HG03520 (cell line): ENCODE results near the gene TMEM143.
"Not testable (repeated sequence)": the region's sequence is repeated elsewhere in the genome, so short reads cannot be mapped to it uniquely, and the experiment has no call there.

Experiments used
- ATAC-seq: cut with Tn5 transposase; IDR thresholded peaks from one replicate; pipeline ENCODE4 v1.9.1; 2021; ENCODE audit warnings: mild to moderate bottlenecking, moderate library complexity; ENCODE audit not compliant: unreplicated experiment

Gene TMEM143

DNA sequence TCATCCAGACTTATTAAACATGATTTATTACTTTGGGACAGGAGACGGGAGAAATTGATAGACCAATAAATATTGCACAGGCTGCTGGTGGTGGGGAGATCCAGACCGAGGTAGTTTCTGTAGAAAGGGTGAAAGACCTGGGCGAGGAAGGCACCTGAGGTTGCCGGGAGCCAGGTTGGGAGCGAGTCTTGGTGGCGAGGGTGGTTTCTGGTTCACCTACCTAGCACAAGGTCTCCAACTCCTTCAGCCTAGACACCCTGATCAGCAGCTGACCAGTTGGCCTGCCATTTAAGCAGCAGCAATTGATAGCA is 31.4 kb downstream of the TMEM143 start:
- ATAC-seq, result no peak

DNA sequence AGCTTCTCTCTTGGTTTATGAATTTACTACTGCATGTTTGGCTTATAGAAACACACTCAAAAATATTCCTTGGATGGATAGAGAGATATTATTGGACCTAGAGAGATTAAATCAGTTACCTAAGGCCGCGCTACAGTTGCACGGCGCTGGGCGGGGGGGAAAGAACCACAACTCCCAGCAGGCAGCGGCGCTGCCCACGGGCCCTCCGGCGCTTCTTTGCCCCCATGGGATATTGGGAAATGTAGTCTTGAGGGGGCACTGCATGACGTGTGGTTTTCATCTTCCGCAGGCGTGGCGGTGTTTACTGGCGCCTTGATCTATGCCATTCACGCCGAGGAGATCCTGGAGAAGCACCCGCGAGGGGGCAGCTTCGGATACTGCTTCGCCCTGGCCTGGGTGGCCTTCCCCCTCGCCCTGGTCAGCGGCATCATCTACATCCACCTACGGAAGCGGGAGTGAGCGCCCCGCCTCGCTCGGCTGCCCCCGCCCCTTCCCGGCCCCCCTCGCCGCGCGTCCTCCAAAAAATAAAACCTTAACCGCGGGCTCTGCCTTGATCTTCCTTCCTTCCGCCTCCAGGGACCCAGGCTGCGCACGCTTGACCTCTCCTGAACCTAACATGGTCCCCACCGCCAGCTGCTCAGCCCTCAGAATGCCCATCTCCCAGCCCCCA is 33.6 kb downstream of the TMEM143 start:
- ATAC-seq, result no peak

DNA sequence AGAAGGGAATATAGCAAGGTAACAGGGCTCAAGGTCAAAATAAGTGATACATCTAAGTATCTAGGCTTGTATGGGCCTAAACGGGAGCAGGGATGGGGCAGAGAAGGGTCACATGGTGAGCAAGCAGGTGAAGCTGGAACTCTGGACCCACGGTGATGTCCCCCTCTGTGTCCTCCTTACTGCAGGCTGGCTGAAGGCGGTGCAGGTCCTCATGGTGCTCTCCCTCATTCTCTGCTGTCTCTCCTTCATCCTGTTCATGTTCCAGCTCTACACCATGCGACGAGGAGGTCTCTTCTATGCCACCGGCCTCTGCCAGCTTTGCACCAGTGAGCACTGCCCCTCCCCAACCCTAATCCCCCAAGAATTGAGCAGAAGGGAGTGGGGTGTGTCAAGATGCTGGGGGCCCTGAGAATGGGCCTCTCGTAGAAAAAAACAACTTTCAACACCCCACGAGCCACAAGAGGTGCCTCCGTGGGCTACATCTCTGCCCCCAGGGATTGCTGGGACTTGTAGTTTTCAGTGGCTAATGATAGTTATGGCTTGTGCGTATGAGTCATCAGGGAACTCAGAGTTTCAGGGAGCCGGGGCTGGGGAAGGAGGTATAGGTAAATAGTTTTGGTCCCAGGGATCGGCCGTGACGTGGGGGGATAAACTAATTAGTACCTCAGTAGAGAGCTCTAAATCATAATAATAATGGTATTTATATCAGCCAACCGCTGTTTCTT is 34.4 kb downstream of the TMEM143 start:
- ATAC-seq, result no peak

DNA sequence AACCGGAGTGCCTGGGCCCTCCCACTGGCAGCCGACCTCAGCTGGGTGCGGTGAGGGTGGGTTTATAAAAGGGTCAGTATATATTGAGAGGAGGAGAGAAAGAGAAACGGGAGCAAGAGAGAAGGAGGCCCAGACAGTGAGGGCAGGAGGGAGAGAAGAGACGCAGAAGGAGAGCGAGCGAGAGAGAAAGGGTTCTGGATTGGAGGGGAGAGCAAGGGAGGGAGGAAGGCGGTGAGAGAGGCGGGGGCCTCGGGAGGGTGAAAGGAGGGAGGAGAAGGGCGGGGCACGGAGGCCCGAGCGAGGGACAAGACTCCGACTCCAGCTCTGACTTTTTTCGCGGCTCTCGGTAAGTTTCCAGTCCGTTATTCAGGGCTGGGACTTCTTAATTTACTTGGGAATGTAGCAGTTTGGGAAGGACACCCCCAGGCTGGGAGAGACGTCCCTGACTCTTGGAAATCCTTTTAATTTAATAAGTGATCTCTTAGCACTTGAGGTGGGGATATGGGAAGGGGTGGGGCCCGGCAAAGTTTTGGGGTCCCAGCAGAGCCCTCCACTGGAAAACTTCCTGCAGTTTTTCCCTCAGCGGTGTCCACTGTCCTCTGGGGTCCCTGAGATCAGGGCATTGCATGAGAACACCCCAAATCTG is 38.4 kb downstream of the TMEM143 start, which contains the start of gene EMP3:
EMP3 (plus strand) TSS at position 288 of the 646 bp plus-strand sequence. CDS start 1,293 bp downstream, outside the sequence.
- no peak for ATAC-seq

DNA sequence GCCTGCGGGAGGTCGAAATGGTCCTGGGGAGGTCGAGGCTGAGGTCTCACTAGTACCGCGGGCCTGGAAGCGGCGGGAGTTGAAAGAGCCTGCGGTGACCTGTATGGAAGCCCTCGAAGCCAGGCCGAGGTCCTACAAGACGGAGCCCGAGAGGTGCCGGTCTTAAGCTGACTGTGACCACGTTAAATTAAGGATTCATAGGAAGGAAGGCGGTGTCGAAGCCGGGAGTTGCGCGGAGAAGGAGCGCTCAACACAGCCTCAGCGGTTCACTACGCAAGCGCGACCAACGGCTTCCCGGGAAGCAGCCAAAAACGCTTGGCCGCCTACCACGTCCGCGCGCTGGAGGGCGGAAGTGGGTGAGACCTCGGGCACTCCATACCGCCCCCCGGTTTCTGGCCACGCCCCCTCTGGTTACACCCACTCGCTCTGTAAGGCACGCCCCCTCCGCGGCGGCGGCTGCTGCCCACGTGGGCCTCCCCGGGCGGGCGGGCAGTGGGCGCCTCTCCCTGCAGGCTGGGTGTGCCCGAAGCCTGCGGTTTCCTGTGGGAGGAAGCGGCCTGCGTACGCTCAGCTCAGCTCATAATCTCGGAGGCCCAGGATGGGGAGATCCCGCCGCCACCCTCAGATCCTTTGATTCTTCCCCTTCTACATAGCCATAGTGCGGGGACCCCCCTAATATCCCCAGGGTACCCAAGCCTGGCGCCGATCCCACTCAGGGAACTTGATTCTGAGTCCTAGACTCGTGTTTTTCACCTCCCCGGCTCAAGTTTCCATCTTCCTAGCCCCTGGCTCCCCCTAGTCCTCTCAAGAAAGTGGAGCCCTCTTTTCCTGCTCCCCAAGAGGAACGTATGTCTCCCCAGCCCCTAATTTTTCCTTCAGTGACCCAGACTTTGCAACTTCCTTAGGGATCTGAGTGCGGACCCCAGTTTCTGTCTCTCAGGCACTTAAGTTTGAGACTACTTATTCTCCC is 41.8 kb downstream of the TMEM143 start:
- peak; percentile 49 for ATAC-seq

DNA sequence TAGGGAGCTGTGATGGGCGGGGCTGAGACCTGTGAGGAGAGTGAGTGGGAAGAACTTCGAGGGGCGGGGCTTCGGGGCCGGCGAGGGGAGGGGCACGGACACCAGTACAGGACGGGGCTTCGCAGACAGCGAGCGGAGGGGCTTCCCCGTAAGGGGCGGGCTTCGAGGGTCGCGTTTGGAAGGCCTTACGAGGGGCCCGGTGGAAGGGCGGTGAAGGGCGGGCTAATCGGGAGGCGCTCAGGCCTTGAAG is 42.4 kb downstream of the TMEM143 start:
- ATAC-seq, result peak; percentile 44

DNA sequence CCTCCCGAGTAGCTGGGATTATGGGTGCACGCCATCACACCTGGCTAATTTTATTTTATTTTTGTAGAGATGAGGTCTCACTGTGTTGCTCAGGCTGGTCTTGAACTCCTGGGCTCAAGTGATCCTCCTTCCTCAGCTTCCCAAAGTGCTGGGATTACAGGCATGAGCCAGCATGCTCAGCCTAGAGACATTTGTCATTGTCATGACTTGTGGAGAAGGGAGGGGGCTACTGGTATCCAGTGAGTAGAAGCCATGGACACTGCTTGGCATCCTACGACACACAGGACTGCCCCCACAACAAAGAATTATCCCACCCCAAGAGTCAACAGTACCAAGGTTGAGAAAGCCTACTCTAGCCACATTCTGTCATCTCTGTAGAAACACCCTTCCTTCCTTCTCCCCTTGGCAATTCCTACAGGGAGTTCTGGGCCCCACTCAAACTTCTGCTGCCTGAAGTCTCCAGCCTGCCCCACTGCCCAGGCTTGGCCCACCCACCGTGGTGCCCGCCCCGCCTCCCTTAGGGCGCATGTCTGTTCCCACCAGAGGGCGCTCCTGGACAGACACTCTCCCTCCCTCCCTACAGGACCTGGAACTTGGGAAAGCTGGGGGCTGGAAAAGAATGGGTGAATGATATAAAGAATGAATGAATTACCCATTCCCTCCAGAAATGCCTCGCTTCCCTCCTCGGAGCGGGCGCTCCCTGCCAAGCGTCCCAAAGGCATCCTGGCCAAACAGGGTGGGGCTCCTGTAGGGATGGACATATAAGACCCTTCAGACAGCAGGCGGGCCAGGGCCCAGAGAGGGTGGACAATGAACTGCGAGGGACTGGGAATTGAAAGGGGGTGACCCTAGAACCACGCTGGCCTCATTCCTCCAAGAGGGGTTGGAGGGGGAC is 43.8 kb downstream of the TMEM143 start:
- no peak for ATAC-seq

DNA sequence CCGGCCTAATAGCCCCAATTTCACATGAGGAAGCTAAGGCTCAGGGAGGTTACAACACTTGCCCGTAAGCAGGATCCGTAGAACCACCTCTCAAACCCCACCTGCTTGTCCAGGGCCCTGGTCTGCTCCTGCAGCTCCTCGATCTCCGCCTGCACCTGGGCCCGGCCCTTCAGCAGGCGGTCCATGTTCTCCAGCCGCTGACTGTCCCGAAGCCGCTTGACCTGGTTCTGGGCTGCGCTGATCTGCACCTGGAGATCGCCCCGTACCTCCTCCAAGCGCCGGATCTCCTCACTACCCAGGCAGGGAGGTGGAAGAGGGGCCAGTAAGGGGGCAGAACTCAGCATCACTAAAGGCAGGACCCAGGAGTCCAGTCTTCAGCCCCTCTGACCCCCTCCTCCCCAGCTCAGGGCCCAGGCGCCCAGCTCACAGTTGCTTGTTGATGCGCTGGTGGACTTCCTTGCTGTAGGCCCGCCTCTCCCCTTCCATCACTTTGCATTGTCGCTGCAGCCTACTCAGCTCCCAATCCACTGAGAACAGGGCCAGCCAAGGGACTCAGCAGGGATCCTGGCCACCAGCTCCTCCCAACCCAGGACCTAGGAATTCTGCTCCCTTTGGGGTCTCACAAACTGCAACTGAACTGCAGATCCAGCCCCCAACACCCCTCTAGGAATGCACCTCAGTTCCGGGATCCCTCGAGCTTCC is 45.3 kb downstream of the TMEM143 start:
- ATAC-seq, result no peak

DNA sequence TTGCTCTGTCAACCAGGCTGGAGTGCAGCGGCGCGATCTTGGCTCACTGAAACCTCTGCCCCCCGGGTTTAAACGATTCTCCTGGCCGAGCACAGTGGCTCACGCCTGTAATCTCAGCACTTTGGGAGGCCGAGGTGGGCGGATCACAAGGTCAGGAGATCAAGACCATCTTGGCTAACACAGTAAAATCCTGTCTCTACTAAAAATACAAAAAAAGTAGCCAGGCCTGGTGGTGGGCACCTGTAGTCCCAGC is 46.1 kb downstream of the TMEM143 start:
- not testable (repeated sequence) for ATAC-seq

DNA sequence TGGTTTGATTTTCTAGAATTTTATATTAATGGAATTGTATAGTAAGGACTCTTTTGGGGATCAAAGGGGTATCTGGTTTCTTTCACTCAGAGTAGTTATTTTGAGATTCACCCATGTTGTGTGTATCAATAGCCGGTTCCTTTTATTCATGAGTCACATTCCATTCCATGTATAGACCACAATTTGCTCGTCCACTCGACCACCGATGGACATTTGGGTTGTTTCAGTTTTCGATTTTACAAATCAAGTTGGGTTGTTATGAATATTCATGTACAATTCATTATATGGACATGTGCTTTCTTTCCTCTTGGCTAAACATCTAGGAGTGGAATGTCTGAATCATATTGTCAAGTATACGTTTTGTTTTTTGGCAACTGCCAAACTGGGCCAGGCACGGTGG is 48.0 kb downstream of the TMEM143 start:
- no peak for ATAC-seq

DNA sequence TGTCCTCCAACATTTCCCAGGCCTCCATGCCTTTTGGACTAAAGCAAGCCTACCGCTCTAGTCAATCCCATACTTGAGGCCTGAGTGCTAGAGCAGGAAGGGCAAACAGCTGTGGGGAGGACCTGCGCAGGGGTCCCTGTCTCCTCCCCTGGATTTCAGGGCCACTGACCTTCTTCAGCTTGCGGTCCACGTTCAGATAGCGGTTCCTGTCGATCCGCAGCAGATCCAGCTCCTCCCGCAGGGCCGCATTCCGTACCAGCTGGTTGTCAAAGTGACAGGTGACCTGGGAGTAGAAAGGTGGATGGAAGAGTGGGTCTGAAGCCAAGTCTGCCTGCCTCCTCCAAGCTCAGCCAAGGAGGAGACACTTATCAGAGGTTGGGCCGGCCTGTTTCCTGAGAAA is 52.4 kb downstream of the TMEM143 start:
- no peak for ATAC-seq

DNA sequence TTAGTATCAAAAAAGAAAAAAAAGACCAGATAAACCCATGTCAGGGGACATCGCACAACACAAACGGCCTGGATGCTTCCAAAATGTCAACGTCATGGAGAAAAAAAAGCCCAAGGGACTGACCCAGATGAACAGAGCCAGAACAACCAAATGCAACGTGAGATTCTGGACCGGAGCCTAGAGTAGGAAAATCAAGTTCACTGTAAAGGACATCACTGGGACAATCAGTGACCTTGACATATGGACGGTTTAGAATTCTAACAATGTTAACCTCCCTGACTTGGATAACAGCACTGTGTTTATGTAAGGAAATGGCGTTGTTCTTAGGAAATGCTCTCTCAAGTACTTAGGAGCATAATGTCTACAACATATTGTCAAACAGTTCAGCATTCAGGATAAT is 53.5 kb downstream of the TMEM143 start:
- no peak for ATAC-seq

DNA sequence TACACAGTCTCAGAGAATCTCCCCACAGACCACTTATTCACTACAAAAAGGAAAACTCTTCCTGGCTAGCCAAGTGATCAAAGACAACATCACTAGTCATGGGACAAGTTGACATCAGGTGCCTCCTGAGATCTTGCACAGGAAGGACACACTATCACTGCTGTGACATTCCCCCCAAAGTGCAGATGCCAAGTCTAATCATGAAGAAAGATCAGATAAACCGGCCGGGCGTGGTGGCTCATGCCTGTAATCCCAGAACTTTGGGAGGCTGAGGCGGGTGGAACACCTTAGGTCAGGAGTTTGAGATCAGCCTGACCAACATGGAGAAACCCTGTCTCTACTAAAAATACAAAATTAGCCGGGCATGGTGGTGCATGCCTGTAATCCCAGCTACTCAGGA is 54.0 kb downstream of the TMEM143 start:
- not testable (repeated sequence) for ATAC-seq

DNA sequence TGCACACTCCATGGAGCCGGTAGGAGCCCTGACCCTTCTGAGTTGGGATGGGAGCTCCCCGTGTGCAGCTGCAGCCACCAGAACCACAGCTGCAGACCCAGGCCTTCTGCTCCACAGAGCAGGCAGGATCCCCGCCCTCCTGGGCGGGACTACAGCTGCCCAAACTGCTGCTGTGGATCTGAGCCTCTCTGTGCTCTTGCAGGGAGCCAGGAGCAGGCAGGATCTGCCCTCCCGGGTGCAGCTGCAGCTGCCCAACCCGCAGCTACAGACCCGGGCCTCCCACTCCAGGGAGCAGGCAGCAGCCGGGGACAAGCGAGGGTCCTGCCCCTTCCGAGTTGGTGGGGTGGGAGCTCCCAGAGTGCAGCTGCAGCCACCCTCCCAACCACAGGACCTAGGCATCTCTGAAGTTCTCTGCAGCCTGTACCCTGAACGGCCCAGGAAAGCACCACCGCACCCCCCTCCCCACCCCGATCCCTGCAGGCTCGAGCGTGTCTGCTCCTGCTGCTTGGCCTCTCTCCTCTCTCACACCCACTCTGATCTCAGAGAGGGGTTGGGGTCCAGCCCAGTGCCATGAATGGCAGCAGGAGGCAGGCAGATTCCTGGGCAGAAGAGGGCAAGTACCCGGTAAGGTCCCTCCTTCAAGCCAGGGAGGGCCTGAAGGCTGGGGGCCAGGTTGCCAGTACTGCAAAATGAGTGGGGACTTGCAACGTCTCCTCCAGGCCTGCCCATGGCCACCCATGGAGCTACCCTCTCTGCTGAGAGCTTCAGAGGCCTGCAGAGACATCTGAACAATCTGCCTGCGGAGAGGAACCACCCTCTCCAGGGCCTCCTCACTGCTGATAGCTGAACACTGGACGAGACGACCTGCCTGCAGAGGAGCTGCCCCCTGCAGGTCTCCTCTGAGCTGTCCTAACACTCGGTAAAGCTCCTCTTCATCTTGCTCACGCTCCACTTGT is 54.8 kb downstream of the TMEM143 start:
- no peak for ATAC-seq

DNA sequence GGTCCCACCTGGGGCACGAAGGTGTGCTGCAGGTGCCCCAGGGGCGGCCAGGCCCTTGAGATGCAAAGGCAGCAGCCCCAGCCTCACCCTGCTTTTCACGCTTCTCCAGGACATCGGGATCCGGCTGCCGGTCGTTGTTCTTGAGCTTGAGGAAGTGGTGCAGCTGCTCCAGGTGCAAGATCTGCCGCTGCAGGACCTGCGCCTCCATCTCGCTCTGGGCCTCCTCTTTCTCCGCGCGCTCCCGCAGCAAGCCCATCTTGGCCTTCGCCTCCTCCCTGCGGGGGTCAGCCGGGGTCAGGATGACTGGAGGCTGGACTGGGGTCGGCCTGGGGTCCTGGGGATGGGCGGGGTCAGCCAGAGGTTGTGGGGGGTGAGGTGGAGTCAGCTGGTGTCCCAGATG is 59.9 kb downstream of the TMEM143 start:
- ATAC-seq, result no peak

DNA sequence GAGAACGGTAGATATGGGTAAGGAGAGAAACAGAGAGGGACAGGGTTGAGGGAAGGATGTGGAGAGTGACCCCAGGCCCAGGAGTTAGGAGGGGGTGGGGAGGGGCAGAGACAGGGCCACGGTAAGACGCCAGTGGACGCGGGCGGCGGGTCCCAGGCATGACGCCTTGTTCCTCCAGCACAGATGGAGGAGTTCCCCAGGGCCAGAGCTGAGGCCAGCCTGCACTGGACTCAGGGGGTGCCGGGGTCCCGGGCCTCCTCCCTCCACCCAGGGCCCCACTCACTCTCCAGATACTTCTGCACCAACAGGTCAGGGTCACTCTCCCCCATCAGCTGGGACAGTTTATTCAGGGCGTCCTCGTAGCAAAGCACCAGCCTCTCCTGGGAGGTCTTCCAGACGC is 60.4 kb downstream of the TMEM143 start:
- no peak for ATAC-seq

DNA sequence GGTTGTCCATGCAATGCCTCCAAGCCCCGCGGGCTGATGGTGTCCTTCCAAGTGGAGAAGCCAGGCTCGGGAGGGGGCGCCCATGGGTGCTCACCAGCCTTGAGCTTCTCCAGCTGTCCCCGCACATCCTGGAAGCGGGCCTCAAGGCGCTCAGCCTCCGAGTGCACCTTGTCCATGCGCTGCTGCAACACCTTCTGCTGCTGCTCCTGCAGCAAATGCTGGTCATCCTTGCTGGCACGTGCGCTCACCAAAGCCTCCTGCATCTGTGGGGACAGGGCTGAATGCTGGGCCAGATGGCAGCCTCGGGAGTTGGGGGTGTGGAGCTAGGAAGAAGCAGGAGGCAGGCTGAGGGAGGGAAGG is 61.2 kb downstream of the TMEM143 start:
- no peak for ATAC-seq

DNA sequence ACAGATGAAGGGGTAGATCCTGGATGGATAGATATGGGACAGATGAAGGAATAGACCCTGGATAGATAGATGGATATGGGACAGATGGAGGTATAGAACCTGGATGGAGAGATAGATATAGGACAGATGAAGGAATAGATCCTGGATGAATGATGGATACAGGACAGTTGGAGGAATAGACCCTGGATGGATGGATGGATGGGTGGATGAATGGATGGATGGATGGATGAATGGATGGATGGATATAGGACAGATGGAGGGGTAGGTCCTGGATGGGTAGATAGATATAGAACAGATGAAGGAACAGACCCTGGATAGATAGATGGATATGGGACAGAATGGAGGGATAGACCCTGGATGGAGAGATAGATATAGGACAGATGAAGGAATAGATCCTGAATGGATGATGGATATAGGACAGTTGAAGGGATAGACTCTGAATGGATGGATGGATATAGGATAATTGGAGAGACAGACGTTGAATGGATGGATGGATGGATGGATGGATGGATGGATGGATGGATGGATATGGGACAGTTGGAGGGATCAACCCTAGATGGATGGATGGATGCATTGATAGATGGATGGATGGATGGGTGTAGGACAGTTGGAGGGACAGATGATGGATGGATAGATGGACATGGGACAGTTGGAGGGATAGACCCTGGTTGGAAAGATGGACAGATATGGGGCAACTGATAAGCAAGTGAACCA is 61.7 kb downstream of the TMEM143 start:
- no peak for ATAC-seq
